GM12865 (cell line): ENCODE data around the gene LRRC23.
A peak's percentile ranks its signal among the peaks of the same experiment; 100 is the strongest.

Experiments used
- DNase-seq: peaks from one replicate; pipeline ENCODE4 v3.0.0; 2010; ENCODE audit warnings: low read depth
- H3K4me3 ChIP-seq: 2 replicates; pipeline ENCODE4 v1.5.1; 2011; ENCODE audit warnings: mild to moderate bottlenecking, low read depth, low read length, control low read depth
- CTCF ChIP-seq: IDR thresholded peaks from 2 replicates; pipeline ENCODE4 v1.5.1; 2011; ENCODE audit warnings: low read length, control low read depth, low read depth, inconsistent platforms; ENCODE audit not compliant: insufficient read depth; ENCODE audit errors: missing control alignments

LRRC23 gene

GRCh38 chr12:6936194-6936635 is 31.6 kb downstream of the LRRC23 start:
- no peak for DNase-seq
- peak overlapping the region; percentile 94 for H3K4me3 ChIP-seq
- TF ChIP-seq CTCF: no peak

- DNase-seq: peak; percentile 73
- peak overlapping the region; percentile 94 for H3K4me3 ChIP-seq
Observed at GRCh38 chr12:6936636-6937480, 32.2 kb downstream of the LRRC23 start.

GRCh38 chr12:6937481-6938352 is 33.1 kb downstream of the LRRC23 start:
- DNase-seq: peak; percentile 98
- TF ChIP-seq CTCF: peak; percentile 97
- H3K4me3 ChIP-seq: peak overlapping the region; percentile 94

More at GRCh38 chr12:6936636-6937480, 32.2 kb downstream of the LRRC23 start:
- peak; percentile 8 for TF ChIP-seq CTCF

GRCh38 chr12:6938353-6939190 is 34.0 kb downstream of the LRRC23 start:
- peak overlapping the region; percentile 94 for H3K4me3 ChIP-seq
- DNase-seq: peak; percentile 16
- no peak for TF ChIP-seq CTCF

GRCh38 chr12:6939191-6939540 is 34.5 kb downstream of the LRRC23 start:
- TF ChIP-seq CTCF: no peak
- no peak for DNase-seq
- no peak overlapping the region for H3K4me3 ChIP-seq

GRCh38 chr12:6941267-6941666 is 36.6 kb downstream of the LRRC23 start:
- no peak overlapping the region for H3K4me3 ChIP-seq
- TF ChIP-seq CTCF: no peak
- DNase-seq: no peak
